Activated CD8-positive, alpha-beta T cell treated with anti-CD3 and anti-CD28 coated beads for 36 hours (primary cell): ENCODE data around the gene PITPNC1. TPM values are rescaled to one million over a fixed set of nuclear protein-coding genes. Genes with fewer than 3 reads are reported as not detected.

ENCODE experiments used
- ATAC-seq: fragments of 200-7000 bp; cut with Tn5 transposase; one replicate; pipeline ENCODE4 v1.10.0; 2021; ENCODE audit warnings: mild to moderate bottlenecking, moderate library complexity
- CTCF ChIA-PET: fragments of 350-600 bp; sonication (Branson Sonifier 250); formaldehyde crosslinking; loops from one replicate; lab custom pipeline; 2021; ENCODE audit warnings: antibody characterized with exemption; lab: Charles Lee
- POLR2A ChIA-PET: fragments of 350-600 bp; sonication (Branson Sonifier 250); formaldehyde crosslinking; loops from one replicate; lab custom pipeline; 2021; ENCODE audit warnings: antibody characterized with exemption; lab: Charles Lee
- DNase-seq: peaks from one replicate; pipeline ENCODE4 v3.0.0-alpha.2; 2020
- H3K27ac Mint-ChIP-seq: one replicate; pipeline ENCODE4 v1.8.0; 2021; ENCODE audit warnings: mild to moderate bottlenecking, mixed read lengths
- H3K27me3 Mint-ChIP-seq: one replicate; pipeline ENCODE4 v1.8.0; 2021; ENCODE audit warnings: mixed read lengths
- H3K36me3 Mint-ChIP-seq: one replicate; pipeline ENCODE4 v1.8.0; 2021; ENCODE audit warnings: low read depth, mixed read lengths
- H3K4me1 Mint-ChIP-seq: one replicate; pipeline ENCODE4 v1.8.0; 2021; ENCODE audit warnings: low read depth, mixed read lengths
- H3K4me3 Mint-ChIP-seq: one replicate; pipeline ENCODE4 v1.8.0; 2021; ENCODE audit warnings: mild to moderate bottlenecking, moderate library complexity, mixed read lengths
- H3K9me3 Mint-ChIP-seq: one replicate; pipeline ENCODE4 v1.8.0; 2021; ENCODE audit warnings: mixed read lengths
- intact Hi-C: fragments of 100-400 bp; cut with micrococcal nuclease; formaldehyde crosslinking; loops from one replicate; pipeline ENCODE4 v1.10.0; 2022
- total RNA-seq, 2 experiments: library from RNA; stranded (reverse); gene quantifications; one replicate each; pipeline ENCODE4 v1.2.3, GENCODE V29; 2021
- TF ChIP-seq, protein P1 (sequence below): fragments of 200-600 bp; IDR thresholded peaks from one replicate; pipeline ENCODE4 v1.8.0; 2022; ENCODE audit warnings: antibody characterized with exemption, mild to moderate bottlenecking

Gene PITPNC1
- total RNA-seq, 2 experiments from 2014 or later, result 51.8 to 56.3 TPM

DNA sequence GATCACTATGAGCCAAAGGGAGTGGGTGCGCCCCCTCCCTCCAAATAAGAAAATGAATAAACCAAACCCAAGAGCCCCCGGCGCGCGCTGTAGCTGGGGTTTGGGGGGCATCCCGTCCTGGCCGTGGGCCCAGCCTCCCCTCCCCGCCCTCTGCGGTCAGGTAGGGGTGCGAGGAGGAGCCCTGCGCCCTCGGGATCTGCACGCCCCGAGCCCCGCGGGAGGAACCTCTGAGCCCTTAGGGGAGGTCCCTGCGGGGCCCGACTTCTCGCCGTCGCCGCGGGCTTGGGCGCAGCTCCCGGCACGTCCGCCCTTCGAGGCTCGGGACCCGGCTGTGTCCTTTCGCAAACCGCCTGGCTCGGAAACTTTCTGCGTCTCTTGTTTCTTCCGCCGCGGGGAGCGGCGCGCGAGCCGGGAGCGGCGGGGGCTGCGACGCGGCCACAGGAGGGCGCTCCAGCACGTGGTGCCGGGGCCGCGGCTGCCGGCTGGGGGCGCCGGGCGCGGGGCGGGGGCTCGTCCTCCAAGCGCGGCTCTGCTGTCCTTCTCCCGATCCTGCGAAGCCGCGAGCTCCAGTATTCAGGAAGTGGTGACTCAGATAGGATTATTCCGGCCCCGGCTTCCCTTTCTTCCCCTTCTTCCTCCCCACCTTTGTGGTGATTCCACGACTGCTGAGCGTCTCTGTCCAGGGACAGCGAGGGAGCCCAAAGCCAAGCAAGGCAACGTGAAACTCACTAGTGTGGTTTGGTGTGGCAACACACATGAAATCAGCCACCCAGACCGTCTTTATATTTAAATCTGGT, 1.6 kb downstream of the PITPNC1 start:
- Mint-ChIP-seq H3K27me3 (no peaks in the 10 kb centered on the region), H3K4me1 (peaks cover 52% of the 10 kb centered on the region), H3K9me3 (no peaks in the 10 kb centered on the region)

DNA sequence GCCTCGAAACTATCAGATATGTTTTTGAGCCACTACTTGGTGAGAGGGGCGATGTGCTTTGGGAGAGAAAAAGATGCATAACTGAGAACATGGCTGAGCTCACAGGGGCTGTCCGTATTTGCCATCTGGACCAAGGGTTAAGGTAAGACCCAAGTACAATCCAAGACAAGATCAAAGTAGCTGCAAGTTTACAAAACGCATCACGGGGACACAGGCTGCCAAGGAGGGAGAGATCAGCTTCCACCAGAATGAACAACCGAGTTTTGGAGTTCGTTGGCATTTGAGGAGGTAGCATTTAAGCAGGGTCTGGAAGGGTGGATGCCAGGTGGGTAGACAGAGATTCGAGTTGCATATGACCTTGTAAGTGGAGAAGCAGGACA, 2.2 kb downstream of the PITPNC1 start:
- CTCF ChIA-PET, result interaction anchor here (0.7 to 10.8 kb wide), 48 partner anchors 9 to 329 kb away, joined by 3 to 201 read pairs (median 6); partner anchors contain the start of gene PSMD12
- Mint-ChIP-seq H3K27ac (peak overlapping the region; percentile 90), H3K4me1 (peaks cover 53% of the 10 kb centered on the region), H3K27me3 (no peaks in the 10 kb centered on the region), H3K36me3 (peaks cover 27% of the 10 kb centered on the region), H3K9me3 (no peaks in the 10 kb centered on the region), H3K4me3 (peak overlapping the region; percentile 73)
- POLR2A ChIA-PET, result interaction anchor here (0.8 to 6.6 kb wide), 25 partner anchors 10 to 278 kb away, joined by 3 to 86 read pairs (median 5); partner anchors contain the start of gene PSMD12
- intact Hi-C loops, result loop anchor here (5.0 kb wide), 2 partner anchors 53 to 223 kb away; no protein-coding TSS in a partner anchor
- no peak for ATAC-seq
- DNase-seq, result no peak
- TF ChIP-seq, protein P1, sequence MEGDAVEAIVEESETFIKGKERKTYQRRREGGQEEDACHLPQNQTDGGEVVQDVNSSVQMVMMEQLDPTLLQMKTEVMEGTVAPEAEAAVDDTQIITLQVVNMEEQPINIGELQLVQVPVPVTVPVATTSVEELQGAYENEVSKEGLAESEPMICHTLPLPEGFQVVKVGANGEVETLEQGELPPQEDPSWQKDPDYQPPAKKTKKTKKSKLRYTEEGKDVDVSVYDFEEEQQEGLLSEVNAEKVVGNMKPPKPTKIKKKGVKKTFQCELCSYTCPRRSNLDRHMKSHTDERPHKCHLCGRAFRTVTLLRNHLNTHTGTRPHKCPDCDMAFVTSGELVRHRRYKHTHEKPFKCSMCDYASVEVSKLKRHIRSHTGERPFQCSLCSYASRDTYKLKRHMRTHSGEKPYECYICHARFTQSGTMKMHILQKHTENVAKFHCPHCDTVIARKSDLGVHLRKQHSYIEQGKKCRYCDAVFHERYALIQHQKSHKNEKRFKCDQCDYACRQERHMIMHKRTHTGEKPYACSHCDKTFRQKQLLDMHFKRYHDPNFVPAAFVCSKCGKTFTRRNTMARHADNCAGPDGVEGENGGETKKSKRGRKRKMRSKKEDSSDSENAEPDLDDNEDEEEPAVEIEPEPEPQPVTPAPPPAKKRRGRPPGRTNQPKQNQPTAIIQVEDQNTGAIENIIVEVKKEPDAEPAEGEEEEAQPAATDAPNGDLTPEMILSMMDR, result no peak

More for the DNA sequence above, 1.6 kb downstream of the PITPNC1 start:
- TF ChIP-seq, protein P1, result peak; percentile 69
- Mint-ChIP-seq H3K4me3 (peak overlapping the region; percentile 73), H3K27ac (peak overlapping the region; percentile 90), H3K36me3 (peaks cover 24% of the 10 kb centered on the region)
- ChIA-PET POLR2A (interaction anchor here (0.5 to 6.6 kb wide), 37 partner anchors 9 to 353 kb away, joined by 3 to 86 read pairs (median 4); partner anchors contain the start of gene PSMD12), CTCF (interaction anchor here (0.7 to 10.8 kb wide), 57 partner anchors 9 to 330 kb away, joined by 3 to 201 read pairs (median 5); partner anchors contain the start of gene PSMD12)
- intact Hi-C loops, result loop anchor here (5.0 kb wide), 2 partner anchors 54 to 224 kb away; no protein-coding TSS in a partner anchor
- ATAC-seq, result peak; percentile 59
- peak; percentile 89 for DNase-seq

DNA sequence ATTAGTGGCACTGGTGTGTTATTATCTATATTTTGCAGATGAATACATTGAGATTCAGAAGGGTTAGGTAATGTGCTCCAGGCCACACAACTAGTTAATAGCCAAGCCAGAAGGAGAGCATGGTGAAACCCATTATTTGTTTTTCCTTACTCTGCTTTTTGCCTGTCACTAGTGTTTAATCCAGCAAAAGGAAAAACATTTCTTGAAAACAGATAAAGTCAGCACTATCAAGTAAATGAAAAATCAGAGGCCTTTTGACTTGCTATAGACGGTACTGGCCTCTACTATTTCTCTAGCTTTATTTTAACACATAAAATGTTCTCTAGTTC, 4.8 kb downstream of the PITPNC1 start:
- Mint-ChIP-seq H3K9me3 (no peaks in the 10 kb centered on the region), H3K27me3 (no peaks in the 10 kb centered on the region), H3K4me1 (peaks cover 47% of the 10 kb centered on the region), H3K36me3 (peaks cover 39% of the 10 kb centered on the region), H3K4me3 (peak overlapping the region; percentile 49), H3K27ac (peak overlapping the region; percentile 90)
- ChIA-PET POLR2A (interaction anchor here (0.6 to 1.6 kb wide), 4 partner anchors 15 to 95 kb away, joined by 3 to 6 read pairs (median 3); no protein-coding TSS in a partner anchor), CTCF (interaction anchor here (1.3 to 1.5 kb wide), 3 partner anchors 88 to 95 kb away, joined by 3 to 12 read pairs (median 4); no protein-coding TSS in a partner anchor)
- intact Hi-C loops, result no loop called here
- ATAC-seq (no peak), DNase-seq (no peak)
- TF ChIP-seq, protein P1, result no peak

DNA sequence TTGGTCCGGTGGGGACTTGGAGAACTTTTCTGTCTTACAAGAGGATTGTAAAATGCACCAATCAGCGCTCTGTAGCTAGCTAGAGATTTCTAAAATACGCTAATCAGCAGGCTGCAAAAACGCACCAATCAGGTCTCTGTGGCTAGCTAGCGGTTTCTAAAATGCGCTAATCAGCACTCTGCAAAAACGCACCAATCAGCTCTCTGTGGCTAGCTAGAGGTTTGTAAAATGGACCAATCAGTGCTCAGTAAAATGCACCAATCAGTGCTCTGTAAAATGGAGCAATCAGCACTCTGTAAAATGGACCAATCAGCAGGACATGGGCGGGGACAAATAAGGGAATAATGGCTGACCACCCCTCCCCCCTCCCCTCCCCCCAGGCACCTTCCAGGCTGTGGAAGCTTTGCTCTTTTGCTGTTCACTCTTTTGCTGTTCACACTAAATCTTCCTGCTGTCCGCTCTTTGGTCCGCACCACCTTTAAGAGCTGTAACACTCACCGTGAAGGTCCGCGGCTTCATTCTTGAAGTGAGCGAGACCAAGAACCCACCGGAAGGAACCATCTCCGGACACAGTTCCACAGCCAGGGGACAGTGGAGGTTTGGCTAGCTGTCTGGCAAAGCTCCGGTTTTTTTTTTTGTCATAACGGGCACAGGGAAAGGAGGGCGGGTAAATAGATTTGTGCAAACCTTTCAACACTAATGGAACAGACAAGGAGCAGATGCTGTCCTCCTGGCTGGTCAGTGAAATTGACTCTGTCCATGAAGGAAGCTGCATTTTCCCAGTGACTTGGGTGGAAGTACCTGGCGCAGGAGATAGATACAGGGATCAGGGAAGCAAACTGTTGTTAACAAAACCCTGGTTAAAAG, 8.3 kb downstream of the PITPNC1 start:
- H3K4me1 Mint-ChIP-seq, result peaks cover 69% of the 10 kb centered on the region
- ChIA-PET CTCF (interaction anchor here (0.7 to 7.0 kb wide), 10 partner anchors 9 to 305 kb away, joined by 3 to 119 read pairs (median 4); no protein-coding TSS in a partner anchor), POLR2A (interaction anchor here (0.6 to 5.6 kb wide), 7 partner anchors 46 to 236 kb away, joined by 3 to 26 read pairs (median 4); no protein-coding TSS in a partner anchor)
- no peak for ATAC-seq
- H3K9me3 Mint-ChIP-seq, result no peaks in the 10 kb centered on the region
- TF ChIP-seq, protein P1, result no peak
- H3K27ac Mint-ChIP-seq, result peak overlapping the region; percentile 80
- intact Hi-C loops, result loop anchor here (2.0 to 5.0 kb wide), 2 partner anchors 37 to 91 kb away; no protein-coding TSS in a partner anchor
- DNase-seq, result no peak
- H3K27me3 Mint-ChIP-seq, result no peaks in the 10 kb centered on the region
- peaks cover 34% of the 10 kb centered on the region for H3K36me3 Mint-ChIP-seq
- no peak overlapping the region for H3K4me3 Mint-ChIP-seq
